Fibroblast of villous mesenchyme (primary cell): Measurements from ENCODE around the gene PALLD. TPM values are rescaled to one million over a fixed set of nuclear protein-coding genes. Genes with fewer than 3 reads are reported as not detected.

Source experiments
- DNase-seq: peaks from one replicate; pipeline ENCODE4 v3.0.0-alpha.2; 2010; ENCODE audit warnings: low read depth
- H3K4me3 ChIP-seq: 2 replicates; pipeline ENCODE4 v1.5.1; 2011; ENCODE audit warnings: low read depth, mild to moderate bottlenecking, low read length
- total RNA-seq: library from RNA; depleted of rRNA; stranded (reverse); fragments of >200 nt; gene quantifications from 2 replicates; pipeline ENCODE4 v1.2.3, GENCODE V29; 2012
- TF ChIP-seq, protein P1 (sequence below): IDR thresholded peaks from 2 replicates; pipeline ENCODE4 v1.5.1; 2012; ENCODE audit warnings: low read depth, mild to moderate bottlenecking, low read length; ENCODE audit not compliant: insufficient read depth

Gene PALLD
- total RNA-seq, 1 donor = 188 TPM

DNA sequence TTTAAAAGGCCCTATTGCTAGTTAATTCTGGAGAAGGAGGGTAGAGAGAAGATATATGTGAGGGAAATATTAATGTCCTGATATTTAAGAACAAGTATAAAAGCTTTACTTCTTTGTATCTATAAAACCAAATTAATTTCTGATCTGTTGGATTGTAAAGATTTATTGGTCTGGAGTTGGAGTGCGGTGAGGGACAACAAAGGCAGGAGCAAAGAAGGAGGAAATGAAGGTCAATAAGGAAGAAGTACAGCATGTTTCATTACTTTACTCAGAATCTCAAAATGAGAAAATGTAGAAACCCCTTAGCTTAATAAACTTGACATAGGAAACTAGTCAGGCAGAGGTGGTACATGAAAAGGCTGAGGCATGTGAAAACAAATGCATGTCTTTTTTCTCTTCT, 192.9 kb downstream of the PALLD start:
- no peak for DNase-seq
- TF ChIP-seq, protein P1, sequence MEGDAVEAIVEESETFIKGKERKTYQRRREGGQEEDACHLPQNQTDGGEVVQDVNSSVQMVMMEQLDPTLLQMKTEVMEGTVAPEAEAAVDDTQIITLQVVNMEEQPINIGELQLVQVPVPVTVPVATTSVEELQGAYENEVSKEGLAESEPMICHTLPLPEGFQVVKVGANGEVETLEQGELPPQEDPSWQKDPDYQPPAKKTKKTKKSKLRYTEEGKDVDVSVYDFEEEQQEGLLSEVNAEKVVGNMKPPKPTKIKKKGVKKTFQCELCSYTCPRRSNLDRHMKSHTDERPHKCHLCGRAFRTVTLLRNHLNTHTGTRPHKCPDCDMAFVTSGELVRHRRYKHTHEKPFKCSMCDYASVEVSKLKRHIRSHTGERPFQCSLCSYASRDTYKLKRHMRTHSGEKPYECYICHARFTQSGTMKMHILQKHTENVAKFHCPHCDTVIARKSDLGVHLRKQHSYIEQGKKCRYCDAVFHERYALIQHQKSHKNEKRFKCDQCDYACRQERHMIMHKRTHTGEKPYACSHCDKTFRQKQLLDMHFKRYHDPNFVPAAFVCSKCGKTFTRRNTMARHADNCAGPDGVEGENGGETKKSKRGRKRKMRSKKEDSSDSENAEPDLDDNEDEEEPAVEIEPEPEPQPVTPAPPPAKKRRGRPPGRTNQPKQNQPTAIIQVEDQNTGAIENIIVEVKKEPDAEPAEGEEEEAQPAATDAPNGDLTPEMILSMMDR = no peak
- no peak overlapping the region for H3K4me3 ChIP-seq

DNA sequence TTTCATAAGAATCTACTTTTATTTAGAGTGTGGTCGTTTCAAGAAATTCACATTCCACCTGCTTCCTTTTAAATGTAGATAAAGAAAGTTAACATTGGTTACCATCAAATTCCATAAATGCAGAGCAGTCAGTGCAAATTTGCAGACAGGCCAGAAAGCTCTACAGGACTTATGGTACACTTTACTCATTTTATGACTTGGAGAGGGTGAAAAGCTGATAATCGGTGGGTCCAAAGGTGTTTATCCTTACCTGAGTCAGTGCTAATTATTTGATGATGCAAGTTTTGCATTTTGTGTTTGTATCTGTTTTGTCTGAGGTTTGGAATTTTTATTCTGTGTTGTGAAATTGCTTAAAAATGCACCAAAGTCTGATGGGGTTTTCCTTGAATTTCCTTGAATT, 193.3 kb downstream of the PALLD start:
- H3K4me3 ChIP-seq = no peak overlapping the region
- DNase-seq = no peak
- TF ChIP-seq, protein P1 = no peak

DNA sequence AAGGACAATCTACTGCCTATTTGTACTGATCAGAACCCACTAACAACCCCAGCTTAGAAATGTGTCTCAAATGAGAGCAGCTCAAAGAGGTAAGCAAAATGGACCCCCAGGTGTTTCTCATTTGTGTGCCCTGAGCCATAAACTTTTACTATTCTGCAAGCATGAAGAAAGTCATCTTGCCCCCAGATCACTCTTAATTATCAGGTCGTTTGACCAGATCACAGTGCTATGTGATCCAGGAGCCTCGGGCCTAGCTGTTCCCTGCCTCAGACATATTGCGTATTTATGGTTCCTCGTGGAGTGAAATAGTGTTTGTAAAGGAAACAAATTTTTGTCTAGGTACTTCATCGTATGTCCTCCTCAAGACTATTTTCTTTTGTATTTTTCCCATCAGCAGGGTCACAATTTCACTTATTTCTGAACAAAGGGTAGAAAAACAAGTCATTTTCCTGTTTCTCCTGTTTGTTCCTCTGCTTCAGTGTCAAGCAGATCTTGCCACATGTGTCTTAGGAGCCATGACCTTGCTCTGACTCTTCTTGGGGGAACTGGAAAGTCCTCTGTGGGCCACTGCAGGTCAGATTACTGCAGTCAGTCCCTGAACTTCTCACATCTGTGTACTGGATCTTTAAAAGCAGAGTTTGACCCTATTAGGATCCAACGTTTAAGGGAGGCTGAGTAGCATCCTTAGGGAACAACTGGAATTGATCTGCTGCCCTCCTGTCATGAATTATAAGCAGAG, 194.9 kb downstream of the PALLD start:
- DNase-seq = peak; percentile 30
- H3K4me3 ChIP-seq = no peak overlapping the region
- TF ChIP-seq, protein P1 = no peak

DNA sequence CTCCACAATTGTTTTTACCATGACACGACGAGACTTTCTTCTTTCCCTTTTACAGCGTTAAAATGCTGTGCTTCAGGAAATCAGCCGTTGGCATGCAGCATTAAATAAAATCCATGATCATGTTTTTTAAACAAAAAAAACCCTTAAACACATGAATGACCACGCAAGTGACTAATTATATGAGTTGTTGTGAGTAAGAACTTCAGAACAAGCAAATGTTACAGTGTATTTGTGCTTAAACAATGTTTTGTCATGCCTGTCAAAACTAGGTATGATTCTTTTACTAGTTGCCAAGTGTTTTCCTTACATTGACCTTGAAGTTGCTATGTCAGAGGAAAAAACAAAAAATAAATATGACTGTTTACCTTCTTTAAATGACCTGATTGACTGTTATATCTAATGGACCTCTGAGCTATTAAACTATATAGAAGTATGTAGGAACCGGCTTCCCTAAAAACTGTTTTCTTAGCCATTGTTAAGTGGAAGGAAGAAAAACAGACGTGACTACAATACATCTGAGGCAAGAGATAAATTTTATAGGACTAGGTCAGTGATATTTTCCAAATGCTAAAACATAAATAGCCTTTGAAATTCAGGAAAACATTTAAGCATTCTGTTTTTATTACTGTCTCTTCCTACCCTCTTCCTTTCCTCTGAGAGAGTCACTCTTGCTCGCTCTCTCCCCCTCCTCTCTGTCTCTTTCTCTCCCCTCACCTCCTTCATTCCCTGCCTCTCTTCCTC, 197.1 kb downstream of the PALLD start:
- H3K4me3 ChIP-seq = no peak overlapping the region
- TF ChIP-seq, protein P1 = no peak
- DNase-seq = peak; percentile 56

DNA sequence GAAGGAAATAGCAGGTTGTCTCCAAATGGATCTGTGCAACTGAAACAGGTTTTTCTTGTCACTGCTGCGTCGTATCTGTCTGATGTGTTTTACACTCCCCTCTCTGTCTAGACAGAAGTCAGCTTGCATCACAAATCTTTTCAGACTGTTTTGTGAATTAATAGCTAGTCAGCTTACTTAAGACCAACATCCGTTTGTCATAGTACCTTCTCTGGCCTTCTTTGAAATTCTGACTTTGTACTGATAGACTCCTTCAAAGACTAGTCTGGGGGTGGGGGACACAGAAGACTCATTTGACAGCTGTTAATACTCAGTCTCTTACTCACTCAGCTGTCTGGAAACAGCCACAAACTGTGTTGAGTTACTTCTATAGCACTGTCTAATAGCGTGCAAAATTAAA, 197.8 kb downstream of the PALLD start:
- DNase-seq = peak; percentile 91
- no peak overlapping the region for H3K4me3 ChIP-seq
- TF ChIP-seq, protein P1 = no peak

DNA sequence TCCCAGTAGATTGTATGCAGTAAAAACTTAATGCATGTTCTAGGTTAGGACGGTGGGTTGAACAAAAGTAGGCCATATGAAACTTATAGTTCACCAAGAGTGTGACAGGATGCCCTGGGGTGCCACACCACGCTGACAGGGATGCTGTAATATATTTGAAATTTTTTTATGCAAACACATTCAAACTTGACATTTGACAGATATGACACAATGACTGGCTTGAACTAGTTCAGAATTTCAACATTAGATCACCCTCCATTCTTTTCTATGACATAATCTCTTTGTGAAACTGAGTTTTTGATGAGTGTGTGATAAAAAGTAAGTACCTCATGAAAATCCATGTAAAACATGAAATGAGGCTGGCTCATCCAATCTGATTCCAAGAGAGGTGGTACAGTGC, 198.4 kb downstream of the PALLD start:
- no peak overlapping the region for H3K4me3 ChIP-seq
- TF ChIP-seq, protein P1 = no peak
- DNase-seq = peak; percentile 16

DNA sequence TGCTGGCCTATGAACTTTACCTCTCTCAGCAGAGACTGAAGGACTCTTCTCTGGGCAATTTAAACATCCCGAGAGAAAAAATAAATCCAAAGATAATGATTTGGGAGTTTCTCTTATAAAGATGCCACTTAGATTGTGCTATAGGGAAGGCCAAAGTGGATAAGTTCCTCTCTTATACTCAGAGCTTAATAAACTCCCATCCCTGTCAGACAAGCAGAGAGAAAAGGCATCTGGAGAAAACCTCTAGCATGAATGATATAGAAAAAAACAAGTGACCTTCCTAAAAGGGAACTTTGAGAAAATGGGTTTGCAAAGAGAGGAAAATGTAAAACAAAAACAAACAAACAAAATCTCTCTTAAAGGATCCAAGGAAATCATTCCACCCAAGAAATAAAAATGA, 199.4 kb downstream of the PALLD start:
- no peak overlapping the region for H3K4me3 ChIP-seq
- TF ChIP-seq, protein P1 = no peak
- DNase-seq = peak; percentile 25
